ENCODE results near the gene ZMYND10.

DNA sequence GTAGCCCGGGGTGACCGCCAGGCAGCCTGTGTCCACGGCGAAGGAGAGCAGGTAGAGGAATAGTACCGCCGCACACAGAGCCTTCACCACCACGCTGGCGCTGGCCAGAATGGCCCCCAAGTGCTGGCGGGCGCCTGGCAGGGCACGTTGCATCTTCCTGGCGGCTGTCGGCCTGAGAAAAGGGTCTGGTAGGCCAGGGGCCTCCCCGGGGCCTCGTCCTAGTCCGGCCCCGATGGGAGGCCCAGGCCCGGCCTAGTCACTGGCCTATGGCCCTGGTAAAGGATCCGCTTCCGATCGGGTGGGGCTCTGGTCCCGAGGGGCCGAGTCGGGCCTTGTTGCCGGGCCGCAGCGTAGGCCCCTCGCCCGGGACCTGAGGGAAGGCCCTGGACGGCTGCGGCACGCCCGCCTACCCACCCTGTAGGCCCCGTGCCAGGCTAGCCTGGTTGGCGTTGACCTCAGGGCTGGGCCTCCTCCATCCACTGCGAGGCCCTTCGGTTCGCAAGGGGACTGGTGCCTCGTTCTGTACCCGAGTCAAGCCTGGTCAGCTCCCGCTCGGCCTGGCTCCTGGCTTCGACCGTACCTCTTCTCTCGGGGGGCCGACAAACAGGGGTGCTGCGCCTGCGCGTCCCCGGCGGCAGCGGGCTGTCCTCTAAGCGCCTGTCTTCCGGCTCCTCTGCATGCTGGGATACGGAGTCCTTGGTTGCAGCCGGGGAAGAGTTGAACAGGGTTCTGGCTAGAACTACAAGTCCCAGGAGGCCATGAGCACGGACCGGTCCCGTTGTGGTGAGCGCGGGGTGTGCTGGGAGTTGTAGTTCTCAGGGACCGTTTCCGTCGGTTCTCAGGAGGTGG is 13.6 kb upstream of the ZMYND10 start, which contains the start of gene TMEM115:
- TF ChIP-seq, protein P1, sequence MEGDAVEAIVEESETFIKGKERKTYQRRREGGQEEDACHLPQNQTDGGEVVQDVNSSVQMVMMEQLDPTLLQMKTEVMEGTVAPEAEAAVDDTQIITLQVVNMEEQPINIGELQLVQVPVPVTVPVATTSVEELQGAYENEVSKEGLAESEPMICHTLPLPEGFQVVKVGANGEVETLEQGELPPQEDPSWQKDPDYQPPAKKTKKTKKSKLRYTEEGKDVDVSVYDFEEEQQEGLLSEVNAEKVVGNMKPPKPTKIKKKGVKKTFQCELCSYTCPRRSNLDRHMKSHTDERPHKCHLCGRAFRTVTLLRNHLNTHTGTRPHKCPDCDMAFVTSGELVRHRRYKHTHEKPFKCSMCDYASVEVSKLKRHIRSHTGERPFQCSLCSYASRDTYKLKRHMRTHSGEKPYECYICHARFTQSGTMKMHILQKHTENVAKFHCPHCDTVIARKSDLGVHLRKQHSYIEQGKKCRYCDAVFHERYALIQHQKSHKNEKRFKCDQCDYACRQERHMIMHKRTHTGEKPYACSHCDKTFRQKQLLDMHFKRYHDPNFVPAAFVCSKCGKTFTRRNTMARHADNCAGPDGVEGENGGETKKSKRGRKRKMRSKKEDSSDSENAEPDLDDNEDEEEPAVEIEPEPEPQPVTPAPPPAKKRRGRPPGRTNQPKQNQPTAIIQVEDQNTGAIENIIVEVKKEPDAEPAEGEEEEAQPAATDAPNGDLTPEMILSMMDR (IDR thresholded peaks at IDR 0.05) = no peak
- TF ChIP-seq EP300 (IDR thresholded peaks at IDR 0.05; ENCODE audit: low read depth) (no peak), POLR2A (IDR thresholded peaks at IDR 0.05) (peak; percentile 82), POLR2AphosphoS5 (IDR thresholded peaks at IDR 0.05) (peak; percentile 74 to 89 (median 89))
